LNCAP (cell line): ENCODE measurements around the gene CPVL.

Source experiments
- TF ChIP-seq, protein P1 (sequence below): fragments of 450-650 bp; IDR thresholded peaks from 2 replicates; pipeline ENCODE4 v1.5.1; 2017; ENCODE audit warnings: mild to moderate bottlenecking

The CPVL gene

GRCh38 chr7:29080803-29081202 lies 65.5 kb downstream of the CPVL start:
- TF ChIP-seq, protein P1, sequence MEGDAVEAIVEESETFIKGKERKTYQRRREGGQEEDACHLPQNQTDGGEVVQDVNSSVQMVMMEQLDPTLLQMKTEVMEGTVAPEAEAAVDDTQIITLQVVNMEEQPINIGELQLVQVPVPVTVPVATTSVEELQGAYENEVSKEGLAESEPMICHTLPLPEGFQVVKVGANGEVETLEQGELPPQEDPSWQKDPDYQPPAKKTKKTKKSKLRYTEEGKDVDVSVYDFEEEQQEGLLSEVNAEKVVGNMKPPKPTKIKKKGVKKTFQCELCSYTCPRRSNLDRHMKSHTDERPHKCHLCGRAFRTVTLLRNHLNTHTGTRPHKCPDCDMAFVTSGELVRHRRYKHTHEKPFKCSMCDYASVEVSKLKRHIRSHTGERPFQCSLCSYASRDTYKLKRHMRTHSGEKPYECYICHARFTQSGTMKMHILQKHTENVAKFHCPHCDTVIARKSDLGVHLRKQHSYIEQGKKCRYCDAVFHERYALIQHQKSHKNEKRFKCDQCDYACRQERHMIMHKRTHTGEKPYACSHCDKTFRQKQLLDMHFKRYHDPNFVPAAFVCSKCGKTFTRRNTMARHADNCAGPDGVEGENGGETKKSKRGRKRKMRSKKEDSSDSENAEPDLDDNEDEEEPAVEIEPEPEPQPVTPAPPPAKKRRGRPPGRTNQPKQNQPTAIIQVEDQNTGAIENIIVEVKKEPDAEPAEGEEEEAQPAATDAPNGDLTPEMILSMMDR, result no peak

- TF ChIP-seq, protein P1, result no peak
Measured at GRCh38 chr7:29078311-29079260, 67.8 kb downstream of the CPVL start.

GRCh38 chr7:29077854-29078253 lies 68.5 kb downstream of the CPVL start:
- TF ChIP-seq, protein P1, result no peak

- TF ChIP-seq, protein P1, result no peak
Measured at GRCh38 chr7:29077176-29077575, 69.2 kb downstream of the CPVL start.

DNA sequence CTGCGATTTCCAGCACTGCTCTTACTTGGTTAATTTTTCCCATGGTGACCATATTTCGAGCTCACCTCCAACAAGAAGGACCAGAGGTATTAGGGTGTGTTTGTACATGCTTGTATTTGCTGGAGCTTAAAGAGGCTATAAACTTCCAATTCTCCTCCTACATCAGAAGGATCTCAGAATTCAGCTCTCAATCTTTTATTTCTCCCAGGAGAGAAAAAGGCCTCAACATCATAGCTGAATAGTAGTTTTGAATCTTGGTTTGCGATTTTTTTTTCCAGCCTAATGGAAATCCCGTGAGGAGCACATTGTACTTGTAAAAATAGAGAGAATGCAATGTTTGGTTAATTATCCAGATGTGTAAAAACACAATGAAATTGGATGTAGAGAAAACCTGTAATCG lies 69.7 kb downstream of the CPVL start:
- TF ChIP-seq, protein P1, result no peak

DNA sequence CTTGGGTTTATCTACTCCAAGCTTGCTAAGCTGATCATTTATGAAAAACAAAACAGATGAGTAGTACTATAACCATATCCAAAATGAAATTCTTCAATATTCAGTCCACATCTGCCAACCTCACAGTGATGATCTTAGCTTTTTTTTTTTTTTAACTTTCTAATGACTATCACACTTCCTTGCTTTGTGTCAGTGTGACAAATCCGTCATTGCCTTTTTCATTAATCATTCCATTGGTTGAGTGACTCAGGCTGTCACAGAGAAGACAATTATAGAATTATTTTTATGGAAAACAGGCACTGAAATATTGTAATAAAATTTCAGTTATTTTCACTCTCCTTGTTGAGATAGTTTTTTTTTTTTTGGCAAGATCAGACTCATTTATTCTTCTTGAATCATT lies 70.7 kb downstream of the CPVL start:
- TF ChIP-seq, protein P1, result no peak

GRCh38 chr7:29071203-29071874 lies 75.0 kb downstream of the CPVL start:
- TF ChIP-seq, protein P1, result no peak
